GM18519 (cell line): Measurements from ENCODE around the gene PDCD7.
"Not testable (repeated sequence)": the region's sequence is repeated elsewhere in the genome, so short reads cannot be mapped to it uniquely, and the experiment has no call there.

Source experiments
- ATAC-seq: cut with Tn5 transposase; IDR thresholded peaks from one replicate; pipeline ENCODE4 v1.9.1; 2021; ENCODE audit warnings: mild to moderate bottlenecking, moderate library complexity; ENCODE audit not compliant: unreplicated experiment, low FRiP score

The PDCD7 gene

DNA sequence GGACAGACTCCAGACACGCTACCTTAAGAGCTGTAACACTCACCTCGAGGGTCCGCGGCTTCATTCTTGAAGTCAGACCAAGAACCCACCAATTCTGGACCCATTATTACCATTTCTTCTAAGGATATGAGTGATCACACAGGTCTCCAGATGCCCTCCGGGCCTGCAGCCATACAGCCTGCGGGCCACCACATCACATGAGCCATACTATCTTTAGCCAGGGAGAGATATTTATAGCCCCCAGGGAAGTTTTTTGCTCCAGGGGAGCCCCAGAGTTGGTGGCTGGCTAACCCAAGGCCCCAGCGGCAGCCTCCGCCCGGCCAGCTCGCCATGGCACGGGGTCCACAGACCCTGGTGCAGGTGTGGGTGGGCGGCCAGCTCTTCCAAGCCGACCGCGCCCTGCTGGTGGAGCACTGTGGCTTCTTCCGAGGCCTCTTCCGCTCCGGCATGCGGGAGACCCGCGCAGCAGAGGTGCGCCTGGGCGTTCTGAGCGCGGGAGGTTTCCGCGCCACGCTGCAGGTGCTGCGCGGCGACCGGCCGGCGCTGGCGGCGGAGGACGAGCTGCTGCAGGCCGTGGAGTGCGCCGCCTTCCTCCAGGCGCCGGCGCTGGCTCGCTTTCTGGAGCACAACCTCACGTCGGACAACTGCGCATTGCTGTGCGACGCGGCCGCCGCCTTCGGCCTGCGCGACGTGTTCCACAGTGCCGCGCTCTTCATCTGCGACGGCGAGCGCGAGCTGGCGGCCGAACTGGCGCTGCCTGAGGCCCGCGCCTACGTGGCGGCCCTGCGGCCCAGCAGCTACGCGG is 56.9 kb downstream of the PDCD7 start, which contains the start of gene KBTBD13:
Gene KBTBD13 (plus strand): TSS at position 261 of the 805 bp plus-strand sequence. CDS start 70 bp downstream, at position 331.
- ATAC-seq: no peak

GRCh38 chr15:65075607-65076395 is 57.8 kb downstream of the PDCD7 start:
- ATAC-seq: not testable (repeated sequence)

DNA sequence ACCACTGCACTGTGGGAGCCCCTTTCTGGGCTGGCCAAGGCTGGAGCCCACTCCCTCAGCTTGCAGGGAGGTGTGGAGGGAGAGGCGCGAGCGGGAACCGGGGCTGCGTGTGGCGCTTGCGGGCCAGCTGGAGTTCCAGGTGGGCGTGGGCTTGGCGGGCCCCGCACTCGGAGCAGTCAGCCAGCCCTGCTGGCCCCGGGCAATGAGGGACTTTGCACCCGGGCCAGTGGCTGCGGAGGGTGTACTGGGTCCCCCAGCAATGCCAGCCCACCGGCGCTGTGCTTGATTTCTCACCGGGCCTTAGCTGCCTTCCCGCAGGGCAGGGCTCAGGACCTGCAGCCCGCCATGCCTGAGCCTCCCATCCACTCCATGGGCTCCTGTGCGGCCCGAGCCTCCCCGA is 58.7 kb downstream of the PDCD7 start:
- not testable (repeated sequence) for ATAC-seq

DNA sequence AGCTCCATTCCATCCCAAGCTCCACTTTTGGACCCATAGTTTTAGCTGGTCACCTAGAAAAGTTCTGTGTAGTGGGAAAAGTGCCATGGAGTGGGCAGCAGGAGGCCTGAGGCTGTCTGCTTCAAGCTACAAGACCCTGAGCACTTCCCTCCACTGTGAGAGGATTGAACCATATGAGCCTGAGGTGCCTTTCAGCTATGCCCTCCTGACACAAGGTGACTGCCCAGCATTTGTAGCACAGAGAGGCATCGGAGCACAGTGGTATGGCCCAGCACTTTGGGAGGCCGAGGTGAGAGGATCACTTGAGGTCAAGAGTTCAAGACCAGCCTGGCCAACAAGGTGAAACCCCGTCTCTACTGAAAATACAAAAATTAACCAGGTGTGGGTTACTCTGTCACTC is 61.0 kb downstream of the PDCD7 start:
- no peak for ATAC-seq

DNA sequence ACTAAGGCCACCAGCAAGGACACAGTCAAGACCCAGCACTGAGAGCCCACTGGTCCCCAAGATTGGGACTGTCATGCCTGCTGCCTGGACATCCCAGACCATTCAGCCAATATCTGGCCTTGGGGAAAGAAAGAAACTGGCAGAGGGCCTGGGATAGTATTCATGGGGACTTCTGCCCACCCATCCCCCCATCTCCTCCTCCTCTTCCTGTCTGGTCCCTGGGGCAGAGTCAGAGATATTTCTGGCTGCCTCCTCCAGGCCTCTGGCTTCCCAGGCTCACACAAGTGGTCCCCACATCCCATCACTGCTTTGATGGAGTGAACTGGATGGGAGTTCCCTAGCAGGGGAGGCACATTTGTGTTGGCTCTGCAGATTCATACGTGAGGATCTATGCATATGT is 61.6 kb downstream of the PDCD7 start:
- no peak for ATAC-seq

GRCh38 chr15:65071381-65071811 is 62.2 kb downstream of the PDCD7 start:
- no peak for ATAC-seq

- no peak for ATAC-seq
Observed at GRCh38 chr15:65069779-65070546, 63.6 kb downstream of the PDCD7 start.

DNA sequence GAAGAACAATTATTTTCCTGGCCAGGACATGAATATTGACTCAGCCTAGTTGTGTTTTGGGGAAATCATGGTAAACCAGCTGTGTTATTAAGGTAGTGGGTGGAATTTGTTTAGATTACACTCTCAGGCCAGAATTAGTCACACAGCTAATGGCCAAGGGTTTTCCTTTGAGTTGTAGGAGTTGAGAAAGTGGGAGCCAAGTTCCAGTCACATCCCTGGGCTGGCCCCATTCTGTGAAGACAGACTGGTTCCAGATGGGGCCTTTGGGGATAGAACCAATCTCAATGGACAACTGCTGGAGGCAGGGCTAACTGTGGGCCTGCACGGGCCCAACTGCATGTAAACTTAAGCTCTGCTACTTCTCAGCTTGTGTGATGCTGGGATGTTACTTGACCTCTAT is 64.4 kb downstream of the PDCD7 start:
- ATAC-seq: no peak

DNA sequence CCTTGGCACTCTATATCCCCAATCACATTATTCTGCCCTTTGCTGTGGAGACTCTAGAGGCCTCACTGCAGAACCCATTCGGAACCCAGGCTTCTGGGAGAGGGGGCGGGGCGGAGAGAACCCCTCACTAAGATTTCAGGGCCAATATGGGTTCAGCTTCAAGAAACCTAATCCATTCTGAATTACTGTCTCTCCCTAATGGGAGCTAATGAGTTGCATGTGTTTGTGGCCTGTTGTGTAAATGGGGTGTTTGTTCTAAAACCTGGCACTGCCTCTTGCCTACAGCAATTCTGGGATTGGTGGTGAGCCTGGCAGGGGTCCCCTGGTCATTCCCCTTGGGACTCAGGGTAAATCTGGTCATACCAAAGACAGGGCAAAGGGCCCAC is 65.2 kb downstream of the PDCD7 start:
- ATAC-seq: no peak

GRCh38 chr15:65067645-65068402 is 65.8 kb downstream of the PDCD7 start, which contains the start of gene RASL12:
Gene RASL12 (minus strand): TSS chr15:65067991. CDS start chr15:65067835, 156 bp downstream.
- no peak for ATAC-seq
